IMR-90 (cell line): ENCODE results near the gene IFNG-AS1. TPM values are rescaled to one million over a fixed set of nuclear protein-coding genes. Genes with fewer than 3 reads are reported as not detected.

Source experiments
- ATAC-seq: fragments of 200-7000 bp; cut with Tn5 transposase; 2 replicates; pipeline ENCODE4 v1.9.1; 2020; ENCODE audit warnings: low read depth, mild to moderate bottlenecking, moderate library complexity
- BruUV-seq: library from RNA; stranded (reverse); fragments of 400-500 nt; replicated peaks from 2 replicates; lab custom pipeline; 2021; lab: Mats Ljungman, UMichigan
- CTCF ChIA-PET: fragments of 300-600 bp; formaldehyde crosslinking; extraction: SDS; loops from one replicate; lab custom pipeline; 2021; ENCODE audit warnings: antibody characterized with exemption; lab: Yijun Ruan, JAX
- POLR2A ChIA-PET: fragments of 300-600 bp; sonication (Branson Sonifier 250); formaldehyde crosslinking; loops from one replicate; lab custom pipeline; 2022; ENCODE audit warnings: antibody characterized with exemption; ENCODE audit not compliant: unreplicated experiment; lab: Charles Lee
- DNase-seq: peaks from one replicate; pipeline ENCODE4 v3.0.0; 2013
- H2AFZ ChIP-seq: replicated peaks from 2 replicates; pipeline ENCODE3; 2013; ENCODE audit warnings: low read length, mild to moderate bottlenecking; ENCODE audit not compliant: poor library complexity
- H2AK5ac ChIP-seq: 2 replicates; pipeline ENCODE4 v1.6.1; 2013; ENCODE audit warnings: low read depth, low read length, inconsistent platforms
- H2AK9ac ChIP-seq: replicated peaks from 2 replicates; pipeline ENCODE3; 2013; ENCODE audit warnings: mild to moderate bottlenecking, low read depth, low read length, moderate library complexity; ENCODE audit not compliant: poor library complexity
- H2BK120ac ChIP-seq: 2 replicates; pipeline ENCODE4 v1.6.1; 2013; ENCODE audit warnings: low read depth, low read length, inconsistent platforms
- H2BK15ac ChIP-seq: 3 replicates; pipeline ENCODE4 v1.6.1; 2013; ENCODE audit warnings: low read depth, low read length, inconsistent platforms
- H2BK20ac ChIP-seq: 2 replicates; pipeline ENCODE4 v1.6.1; 2013; ENCODE audit warnings: low read depth, mild to moderate bottlenecking, inconsistent platforms, low read length, moderate library complexity
- H2BK5ac ChIP-seq: 2 replicates; pipeline ENCODE4 v1.6.1; 2013; ENCODE audit warnings: mild to moderate bottlenecking, low read depth, low read length, inconsistent platforms; ENCODE audit not compliant: poor library complexity, severe bottlenecking
- H3K14ac ChIP-seq: replicated peaks from 2 replicates; pipeline ENCODE4 v1.6.1; 2013; ENCODE audit warnings: low read depth, low read length, inconsistent platforms
- H3K18ac ChIP-seq: 2 replicates; pipeline ENCODE4 v1.6.1; 2013; ENCODE audit warnings: low read depth, low read length, control low read depth
- H3K23ac ChIP-seq: 2 replicates; pipeline ENCODE4 v1.6.1; 2013; ENCODE audit warnings: low read depth, low read length, inconsistent platforms
- H3K27ac ChIP-seq: 2 replicates; pipeline ENCODE4 v1.5.1; 2013; ENCODE audit warnings: mild to moderate bottlenecking, control low read depth, low read length; ENCODE audit not compliant: insufficient read depth
- H3K27me3 ChIP-seq: 2 replicates; pipeline ENCODE4 v1.6.1; 2013; ENCODE audit warnings: low read length; ENCODE audit not compliant: control insufficient read depth, insufficient read depth
- H3K36me3 ChIP-seq: 2 replicates; pipeline ENCODE4 v1.6.1; 2013; ENCODE audit warnings: low read length, mixed read lengths; ENCODE audit not compliant: control insufficient read depth, insufficient read depth
- H3K4ac ChIP-seq: 2 replicates; pipeline ENCODE4 v1.6.1; 2013; ENCODE audit warnings: low read depth, low read length, inconsistent platforms
- H3K4me1 ChIP-seq: 2 replicates; pipeline ENCODE4 v1.6.1; 2013; ENCODE audit warnings: low read length, mixed read lengths; ENCODE audit not compliant: control insufficient read depth, insufficient read depth
- H3K4me2 ChIP-seq: 2 replicates; pipeline ENCODE4 v1.6.1; 2013; ENCODE audit warnings: low read depth, mild to moderate bottlenecking, control low read depth, low read length, moderate library complexity
- H3K4me3 ChIP-seq: 2 replicates; pipeline ENCODE4 v1.5.1; 2013; ENCODE audit warnings: low read depth, mild to moderate bottlenecking, control low read depth, low read length, moderate library complexity; ENCODE audit not compliant: insufficient read depth
- H3K56ac ChIP-seq: 2 replicates; pipeline ENCODE4 v1.6.1; 2013; ENCODE audit warnings: low read length, inconsistent platforms; ENCODE audit not compliant: insufficient read depth; ENCODE audit errors: extremely low read depth
- H3K79me1 ChIP-seq, 2 experiments: 2 replicates each; pipeline ENCODE4 v1.6.1; 2013; ENCODE audit warnings: low read length in 2 of 2, inconsistent platforms in 1 of 2, low read depth in 1 of 2
- H3K9ac ChIP-seq: 2 replicates; pipeline ENCODE4 v1.6.1; 2013; ENCODE audit warnings: low read depth, low read length, control low read depth
- H3K9me1 ChIP-seq: 2 replicates; pipeline ENCODE4 v1.6.1; 2013; ENCODE audit warnings: low read length, inconsistent platforms; ENCODE audit not compliant: insufficient read depth
- H3K9me3 ChIP-seq: 2 replicates; pipeline ENCODE4 v1.6.1; 2013; ENCODE audit warnings: low read length; ENCODE audit not compliant: control insufficient read depth, insufficient read depth
- H4K20me1 ChIP-seq: 2 replicates; pipeline ENCODE4 v1.6.1; 2013; ENCODE audit warnings: low read length, inconsistent platforms; ENCODE audit not compliant: insufficient read depth
- H4K5ac ChIP-seq: 2 replicates; pipeline ENCODE4 v1.6.1; 2013; ENCODE audit warnings: mild to moderate bottlenecking, low read depth, low read length, control low read depth
- H4K8ac ChIP-seq, 2 experiments: 2 replicates each; pipeline ENCODE4 v1.6.1; 2013; ENCODE audit warnings: low read depth in 2 of 2, low read length in 2 of 2, control low read depth in 1 of 2, inconsistent platforms in 1 of 2
- H4K91ac ChIP-seq: 2 replicates; pipeline ENCODE4 v1.6.1; 2013; ENCODE audit warnings: low read depth, low read length, inconsistent platforms; ENCODE audit not compliant: insufficient read depth
- BHLHE40 ChIP-seq: fragments of 150-350 bp; IDR thresholded peaks from 2 replicates; pipeline ENCODE4 v1.6.1; 2016; ENCODE audit warnings: mild to moderate bottlenecking, low read depth, low read length
- CEBPB ChIP-seq: IDR thresholded peaks from 2 replicates; pipeline ENCODE4 v1.6.1; 2012; ENCODE audit warnings: low read depth, low read length, improper control_type of control experiment
- CHD1 ChIP-seq: IDR thresholded peaks from 2 replicates; pipeline ENCODE4 v1.6.1; 2012; ENCODE audit warnings: low read depth, low read length, improper control_type of control experiment
- MAZ ChIP-seq: IDR thresholded peaks from 2 replicates; pipeline ENCODE4 v1.6.1; 2012; ENCODE audit warnings: low read depth, mild to moderate bottlenecking, low read length, improper control_type of control experiment, moderate library complexity, borderline replicate concordance
- MXI1 ChIP-seq: IDR thresholded peaks from 2 replicates; pipeline ENCODE4 v1.6.1; 2012; ENCODE audit warnings: low read depth, mild to moderate bottlenecking, low read length, moderate library complexity, borderline replicate concordance
- RAD21 ChIP-seq: IDR thresholded peaks from 2 replicates; pipeline ENCODE4 v1.6.1; 2012; ENCODE audit warnings: low read length, improper control_type of control experiment
- RFX5 ChIP-seq: IDR thresholded peaks from 2 replicates; pipeline ENCODE4 v1.8.0; 2012; ENCODE audit warnings: low read depth, mild to moderate bottlenecking, low read length, moderate library complexity
- WGBS, 2 experiments: methylation state at CpG; one replicate each; pipeline versions ENCODE4 v1.1.5 to v1.1.7; 2013; ENCODE audit warnings: missing lambda C conversion rate in 2 of 2; ENCODE audit not compliant: insufficient read length in 1 of 2; ENCODE audit errors: extremely low coverage in 2 of 2; 5-methylcytosine and 5-hydroxymethylcytosine counted together
- dilution Hi-C: fragments of 300-500 bp; cut with HindIII; formaldehyde crosslinking; loops from one replicate; pipeline ENCODE4 v1.14.3; 2018; ENCODE audit warnings: low sequenced_read_pairs; ENCODE audit not compliant: unreplicated experiment
- in situ Hi-C: fragments of 300-500 bp; cut with MboI; formaldehyde crosslinking; loops from 3 replicates; pipeline ENCODE4 v1.14.3; 2019; ENCODE audit warnings: low sequenced_read_pairs, inconsistent platforms, mixed read lengths
- intact Hi-C: fragments of 100-400 bp; cut with micrococcal nuclease; formaldehyde crosslinking; loops from 2 replicates; pipeline ENCODE4 v1.10.0; 2022
- polyA plus RNA-seq, 3 experiments: library from polyadenylated mRNA; depleted of rRNA; stranded (reverse); fragments of >200 nt; gene quantifications; 2 replicates each; pipeline ENCODE4 v1.2.3, GENCODE V29; 2012; ENCODE audit warnings: low replicate concordance in 1 of 3
- total RNA-seq: library from RNA; depleted of rRNA; stranded (reverse); fragments of >200 nt; gene quantifications from 2 replicates; pipeline ENCODE4 v1.2.3, GENCODE V29; 2012
- TF ChIP-seq, protein P1 (sequence below): fragments of 150-350 bp; IDR thresholded peaks from 2 replicates; pipeline ENCODE4 v1.6.1; 2016; ENCODE audit warnings: low read depth, mild to moderate bottlenecking, low read length, moderate library complexity, borderline replicate concordance
- TF ChIP-seq, protein P2 (sequence below): fragments of 150-350 bp; IDR thresholded peaks from 2 replicates; pipeline ENCODE4 v1.6.1; 2017; ENCODE audit warnings: mild to moderate bottlenecking, antibody characterized with exemption, low read length, low read depth

Gene IFNG-AS1
- total and polyA plus RNA-seq, 2 of the 4 experiments (the other 2 are of a cell fraction) = not detected

DNA sequence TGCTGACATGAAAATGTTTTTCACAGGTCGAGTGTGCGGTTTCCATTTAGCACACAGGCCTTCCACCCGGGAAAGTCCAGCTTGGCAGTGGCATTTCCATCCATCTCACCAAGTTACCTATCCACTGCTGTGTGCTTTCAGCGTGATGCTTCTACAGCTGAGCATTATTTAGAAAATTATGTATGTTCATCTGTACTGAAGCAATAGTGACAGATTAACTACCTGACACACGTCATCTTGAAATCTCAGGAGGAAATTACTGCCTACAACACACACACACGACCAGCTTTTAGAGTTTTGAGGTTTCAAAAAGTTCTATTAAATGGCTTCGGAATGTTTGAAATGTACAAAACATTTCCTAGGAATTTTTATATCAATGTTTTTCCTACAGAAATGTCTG is 39.4 kb downstream of the IFNG-AS1 start:
- DNase-seq = no peak
- no peak overlapping the region for H3K56ac ChIP-seq
- H2AK9ac ChIP-seq = no peak overlapping the region
- no peak overlapping the region for H2BK120ac ChIP-seq
- no peak overlapping the region for H2AK5ac ChIP-seq
- dilution Hi-C loops (no loop called here), in situ Hi-C loops (no loop called here), intact Hi-C loops (no loop called here)
- H3K23ac ChIP-seq = no peak overlapping the region
- no peak overlapping the region for H2BK5ac ChIP-seq
- ChIA-PET POLR2A (no interaction called here), CTCF (interaction anchor here (0.5 to 1.1 kb wide), 2 partner anchors 11 to 372 kb away, joined by 3 read pairs; no protein-coding TSS in a partner anchor)
- no peak overlapping the region for H4K5ac ChIP-seq
- no peaks in the 10 kb centered on the region for H3K36me3 ChIP-seq
- no peak for ATAC-seq
- H3K9ac ChIP-seq = no peak overlapping the region
- no CpG with 5 or more reads among the region's 7 CpGs for WGBS, 2 experiments
- TF ChIP-seq RAD21 (no peak), MXI1 (no peak), CEBPB (no peak), RFX5 (no peak), CHD1 (no peak), BHLHE40 (no peak), MAZ (no peak)
- TF ChIP-seq, protein P1, sequence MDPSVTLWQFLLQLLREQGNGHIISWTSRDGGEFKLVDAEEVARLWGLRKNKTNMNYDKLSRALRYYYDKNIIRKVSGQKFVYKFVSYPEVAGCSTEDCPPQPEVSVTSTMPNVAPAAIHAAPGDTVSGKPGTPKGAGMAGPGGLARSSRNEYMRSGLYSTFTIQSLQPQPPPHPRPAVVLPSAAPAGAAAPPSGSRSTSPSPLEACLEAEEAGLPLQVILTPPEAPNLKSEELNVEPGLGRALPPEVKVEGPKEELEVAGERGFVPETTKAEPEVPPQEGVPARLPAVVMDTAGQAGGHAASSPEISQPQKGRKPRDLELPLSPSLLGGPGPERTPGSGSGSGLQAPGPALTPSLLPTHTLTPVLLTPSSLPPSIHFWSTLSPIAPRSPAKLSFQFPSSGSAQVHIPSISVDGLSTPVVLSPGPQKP = no peak
- TF ChIP-seq, protein P2, sequence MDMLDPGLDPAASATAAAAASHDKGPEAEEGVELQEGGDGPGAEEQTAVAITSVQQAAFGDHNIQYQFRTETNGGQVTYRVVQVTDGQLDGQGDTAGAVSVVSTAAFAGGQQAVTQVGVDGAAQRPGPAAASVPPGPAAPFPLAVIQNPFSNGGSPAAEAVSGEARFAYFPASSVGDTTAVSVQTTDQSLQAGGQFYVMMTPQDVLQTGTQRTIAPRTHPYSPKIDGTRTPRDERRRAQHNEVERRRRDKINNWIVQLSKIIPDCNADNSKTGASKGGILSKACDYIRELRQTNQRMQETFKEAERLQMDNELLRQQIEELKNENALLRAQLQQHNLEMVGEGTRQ = no peak
- no peak overlapping the region for H3K4me2 ChIP-seq
- no peak overlapping the region for H3K4me3 ChIP-seq
- no peaks in the 10 kb centered on the region for H3K9me3 ChIP-seq
- no peaks in the 10 kb centered on the region for H4K20me1 ChIP-seq
- H3K4ac ChIP-seq = no peak overlapping the region
- H2BK15ac ChIP-seq = no peak overlapping the region
- no TSS peak for BruUV-seq
- H3K27ac ChIP-seq = no peak overlapping the region
- H3K14ac ChIP-seq = no peak overlapping the region
- H4K91ac ChIP-seq = no peak overlapping the region
- no peak overlapping the region for H2AFZ ChIP-seq
- no peaks in the 10 kb centered on the region for H3K9me1 ChIP-seq
- no peaks in the 10 kb centered on the region for H3K79me1 ChIP-seq
- no peaks in the 10 kb centered on the region for H3K4me1 ChIP-seq
- H3K18ac ChIP-seq = no peak overlapping the region
- H4K8ac ChIP-seq = no peak overlapping the region
- no peak overlapping the region for H2BK20ac ChIP-seq
- peaks cover 4% of the 10 kb centered on the region; the same call in 1 of the 2 replicates for H3K27me3 ChIP-seq
